GDM1 (cell line): ENCODE measurements around the gene FASTKD3.

Source experiments
- DNase-seq: peaks from one replicate; lab custom pipeline; 2025; lab: John Stamatoyannopoulos, UW

FASTKD3 gene

DNA sequence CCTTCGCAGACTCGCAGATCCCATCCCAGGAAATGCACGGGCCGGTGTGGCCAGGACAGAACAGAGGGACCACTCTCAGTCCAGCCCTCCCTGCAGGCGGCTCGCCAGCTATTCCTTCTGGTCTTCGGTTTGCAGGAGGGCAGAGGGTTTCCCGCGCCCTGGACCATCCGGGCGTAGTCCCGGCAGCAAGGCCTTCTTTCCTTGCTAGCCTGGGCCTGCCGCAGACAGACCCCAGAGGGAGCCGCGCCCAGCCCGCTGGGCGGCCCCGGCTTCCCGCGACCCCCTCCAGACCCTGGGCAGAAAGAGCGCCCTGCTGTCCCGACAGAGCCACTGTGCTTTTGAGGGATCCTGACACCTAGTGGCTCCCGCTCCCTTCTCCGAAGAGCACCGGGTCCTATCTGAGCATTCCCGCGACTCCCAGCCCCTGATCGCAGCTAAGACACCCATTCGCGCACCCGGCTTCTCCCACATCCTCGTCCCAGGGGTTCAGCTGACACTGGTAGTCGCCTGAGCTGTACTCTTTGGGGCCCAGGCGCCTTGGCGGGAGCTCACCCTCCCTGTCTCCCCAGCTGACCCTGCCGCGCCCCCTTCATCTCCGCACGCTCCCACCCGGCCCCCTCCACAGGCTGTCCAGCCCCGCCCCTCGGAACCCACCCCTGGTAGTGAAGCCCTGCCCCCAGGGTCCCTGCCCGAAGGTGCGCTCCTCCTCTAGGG is 19.0 kb downstream of the FASTKD3 start:
- no peak for DNase-seq

DNA sequence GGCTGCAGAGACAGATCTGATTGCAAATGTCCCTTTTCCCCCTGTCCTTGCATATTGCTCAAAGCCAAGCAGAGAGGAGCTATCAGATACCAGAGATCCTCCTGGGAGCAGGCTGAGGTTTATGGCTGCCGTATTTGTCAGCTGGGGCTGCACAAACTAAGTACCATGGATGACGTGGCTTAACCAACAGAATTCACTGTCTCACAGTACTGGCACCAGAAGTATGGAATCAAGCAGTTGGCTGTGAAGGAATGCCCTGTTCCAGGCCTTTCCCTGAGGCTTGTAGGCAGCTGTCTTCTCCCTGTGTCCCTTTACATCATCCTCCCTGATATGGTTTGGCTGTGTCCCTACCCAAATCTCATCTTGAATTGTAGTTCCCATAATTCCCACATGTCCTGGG is 20.5 kb downstream of the FASTKD3 start:
- no peak for DNase-seq

DNA sequence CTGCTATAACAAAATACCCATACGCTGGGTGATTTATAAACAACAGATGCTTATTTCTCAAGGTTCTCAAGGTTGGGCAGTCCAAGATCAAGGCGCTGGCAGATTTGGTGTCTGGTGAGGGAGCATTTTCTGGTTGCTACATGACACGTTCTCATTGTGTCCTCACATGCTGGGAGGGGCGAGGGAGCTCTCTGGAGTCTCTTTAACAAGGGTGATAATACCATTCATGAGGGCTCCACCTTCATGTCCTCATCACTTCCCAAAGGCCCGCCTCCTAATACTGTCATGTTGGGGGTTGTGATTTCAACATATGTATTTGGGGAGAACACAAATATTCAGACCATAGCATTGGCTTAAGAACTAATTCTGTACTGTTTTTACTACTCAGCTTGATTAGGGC is 22.5 kb downstream of the FASTKD3 start:
- DNase-seq: no peak

DNA sequence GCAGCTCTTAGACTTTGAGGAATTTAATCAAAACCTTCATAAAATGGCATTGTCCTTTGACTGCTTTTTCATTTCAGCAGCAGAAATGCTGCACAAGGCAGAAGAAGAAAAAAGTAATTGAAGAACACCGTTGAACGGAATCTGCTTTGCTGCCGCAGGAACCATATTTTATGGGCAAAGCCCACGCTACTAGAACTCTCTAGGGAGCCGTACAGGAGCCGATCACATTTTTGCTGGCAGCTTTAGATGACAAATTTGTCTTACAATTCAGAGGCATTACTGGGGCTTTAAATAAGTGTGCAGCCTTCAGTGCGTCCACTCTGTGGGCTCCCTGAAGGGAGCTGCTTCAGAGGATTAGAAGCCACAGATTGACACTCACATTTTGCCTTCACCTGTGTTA is 23.3 kb downstream of the FASTKD3 start:
- no peak for DNase-seq

DNA sequence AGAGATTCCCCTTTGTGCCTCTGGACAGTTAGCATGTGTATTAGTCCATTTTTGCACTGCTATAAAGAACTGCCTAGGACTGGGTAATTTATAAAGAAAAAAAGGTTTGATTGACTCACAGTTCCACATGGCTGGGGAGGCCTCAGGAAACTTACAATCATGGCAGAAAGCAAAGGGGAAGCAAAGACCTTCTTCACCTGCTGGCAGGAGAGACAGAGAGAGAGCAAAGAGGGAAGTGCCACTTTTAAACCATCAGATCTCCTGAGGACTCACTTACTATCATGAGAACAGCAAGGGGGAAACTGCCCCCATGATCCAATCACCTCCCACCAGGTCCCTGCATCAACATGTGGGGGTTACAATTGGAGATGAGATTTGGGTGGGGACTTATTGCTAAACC is 23.9 kb downstream of the FASTKD3 start:
- DNase-seq: no peak

DNA sequence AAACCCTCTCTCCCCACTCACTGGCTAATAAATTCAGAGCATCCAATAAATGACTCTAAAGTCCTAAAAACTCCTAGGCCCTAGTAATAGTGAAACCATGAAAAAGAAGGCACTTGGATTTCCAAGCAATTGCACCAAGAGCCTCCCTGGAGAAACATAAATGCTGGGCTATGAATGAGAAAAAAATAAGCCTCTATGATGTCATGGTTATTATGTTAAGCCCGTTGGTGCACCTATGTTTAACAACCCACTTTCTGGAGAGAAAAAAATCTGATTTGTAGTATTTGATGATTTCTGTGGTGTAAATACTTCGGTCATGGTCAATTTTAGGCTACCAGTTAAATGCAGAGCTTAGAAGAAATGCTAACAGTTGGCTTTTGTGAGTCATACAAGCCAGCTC is 26.3 kb downstream of the FASTKD3 start:
- no peak for DNase-seq

DNA sequence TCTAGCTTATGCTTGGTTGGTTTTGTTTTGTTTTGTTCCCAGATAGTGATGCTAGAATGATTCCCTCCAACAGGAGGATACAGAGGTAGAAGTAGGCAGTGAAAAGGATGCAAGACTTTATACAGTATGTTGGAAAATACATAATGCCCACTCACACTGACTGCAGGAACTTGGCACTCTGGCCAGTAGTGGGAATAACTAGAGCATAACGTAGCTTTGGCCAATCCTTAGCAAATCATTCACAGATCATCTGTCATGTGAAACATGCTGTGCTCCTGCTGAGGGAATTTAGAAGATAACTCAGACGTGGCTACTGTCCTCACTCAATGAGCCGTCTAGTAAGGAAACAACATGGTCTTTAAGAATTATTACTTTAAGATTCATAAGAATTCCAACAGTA is 31.4 kb downstream of the FASTKD3 start:
- DNase-seq: no peak

DNA sequence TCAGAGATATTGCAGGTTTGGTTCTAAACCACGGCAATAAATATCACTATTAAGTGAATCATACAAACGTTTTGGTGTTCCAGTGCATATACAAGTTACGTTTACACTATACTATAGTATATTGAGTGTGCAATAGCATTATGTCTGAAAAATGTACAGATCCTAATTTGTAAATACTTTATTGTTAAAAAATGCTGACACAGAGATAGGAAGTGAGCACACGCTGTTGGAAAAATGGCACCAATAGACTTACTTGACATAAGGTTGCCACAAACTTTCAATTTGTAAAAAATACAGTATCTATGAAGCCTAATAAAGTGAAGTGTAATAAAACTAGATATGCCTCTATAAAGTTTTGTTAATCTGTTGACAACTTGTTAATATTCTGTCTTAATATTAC is 33.8 kb downstream of the FASTKD3 start:
- DNase-seq: no peak

DNA sequence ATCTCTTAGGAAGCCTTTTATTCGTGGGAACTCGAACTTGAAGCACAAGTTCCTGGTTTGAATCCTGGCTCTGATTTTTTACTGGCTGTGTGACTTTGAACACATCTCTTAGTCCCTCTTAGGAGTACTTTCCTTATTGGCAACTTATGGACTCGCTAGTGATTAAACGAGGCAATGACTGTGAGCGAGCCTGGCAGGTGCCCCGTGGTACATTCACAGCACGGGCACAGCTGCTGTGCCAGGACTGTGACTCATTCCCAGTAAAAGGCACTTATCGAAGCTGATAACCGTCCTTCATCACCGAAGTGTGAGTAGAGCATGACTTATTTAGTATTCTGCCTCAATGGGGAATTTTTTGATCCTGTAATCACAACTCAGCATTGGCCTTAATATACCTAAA is 40.6 kb downstream of the FASTKD3 start:
- no peak for DNase-seq

DNA sequence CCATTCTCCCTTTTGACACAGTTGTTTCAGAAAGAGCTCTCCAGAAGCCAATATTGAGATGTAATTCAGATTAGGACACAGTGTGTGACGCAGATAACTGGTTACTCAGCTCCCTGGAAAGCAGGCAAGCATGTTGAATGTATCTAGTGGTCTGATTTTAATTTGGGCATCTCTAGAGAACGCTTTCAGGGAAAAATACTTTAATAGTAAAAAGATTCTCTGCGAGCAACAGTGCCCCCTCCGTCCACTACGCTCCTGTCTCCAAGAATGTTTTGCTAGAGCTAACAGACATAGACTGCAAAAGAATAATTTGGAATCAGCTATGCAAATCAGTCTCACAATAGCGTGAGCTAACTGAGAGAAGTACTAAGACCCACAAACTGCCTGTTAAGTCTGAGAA is 41.2 kb downstream of the FASTKD3 start:
- no peak for DNase-seq

DNA sequence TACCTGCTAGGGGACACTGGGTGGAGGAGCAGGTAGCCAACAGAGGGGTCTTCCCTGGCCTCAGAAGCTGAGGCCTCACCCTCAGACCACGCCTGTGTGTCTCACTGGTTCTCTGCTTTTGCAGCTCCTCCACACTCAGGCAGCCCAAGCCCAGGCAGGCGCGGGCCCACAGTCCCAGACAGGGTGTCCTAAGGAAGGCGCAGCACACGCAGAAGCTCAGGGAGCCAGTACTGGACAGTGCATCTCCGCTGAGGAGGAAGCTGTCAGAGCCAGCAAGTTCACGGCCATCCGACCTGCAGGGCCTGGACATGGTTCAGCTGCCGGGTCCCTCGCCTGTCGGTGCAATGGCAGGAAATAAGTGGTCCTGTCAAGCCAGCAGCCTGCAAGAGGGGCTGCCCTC is 43.2 kb downstream of the FASTKD3 start:
- DNase-seq: no peak

DNA sequence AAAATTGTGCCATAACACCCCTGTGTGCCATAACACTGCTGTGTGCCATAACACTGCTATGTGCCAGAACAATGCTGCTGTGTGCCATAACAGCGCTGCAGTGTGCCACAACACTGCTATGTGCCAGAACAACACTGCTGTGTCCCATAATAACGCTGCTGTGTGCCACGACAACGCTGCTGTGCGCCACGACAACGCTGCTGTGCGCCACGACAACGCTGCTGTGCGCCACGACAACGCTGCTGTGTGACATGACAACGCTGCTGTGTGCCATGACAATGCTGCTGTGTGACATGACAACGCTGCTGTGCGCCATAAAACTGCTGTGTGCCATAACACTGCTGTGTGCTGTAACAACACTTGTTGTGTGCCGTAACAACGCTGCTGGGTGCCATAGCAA is 43.8 kb downstream of the FASTKD3 start:
- DNase-seq: no peak

DNA sequence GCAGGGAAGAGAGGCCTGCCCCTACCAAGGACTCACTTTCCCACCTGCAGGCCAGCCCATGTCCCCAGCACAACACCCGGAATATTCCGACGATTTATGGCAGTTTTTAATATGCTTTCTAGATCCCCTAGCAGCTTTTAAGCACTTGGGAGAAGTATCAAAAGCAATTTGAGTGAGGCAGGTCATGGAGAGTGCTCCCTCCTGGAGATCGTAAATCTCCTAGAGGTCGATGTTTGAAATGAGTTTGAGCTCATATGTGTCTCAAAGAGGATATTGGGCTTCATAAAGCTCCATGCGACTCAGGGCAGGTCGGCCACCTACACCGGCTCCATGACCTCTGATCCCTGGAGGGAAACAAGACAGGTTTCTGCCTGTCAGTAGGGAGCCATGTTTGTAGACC is 45.2 kb downstream of the FASTKD3 start:
- no peak for DNase-seq

DNA sequence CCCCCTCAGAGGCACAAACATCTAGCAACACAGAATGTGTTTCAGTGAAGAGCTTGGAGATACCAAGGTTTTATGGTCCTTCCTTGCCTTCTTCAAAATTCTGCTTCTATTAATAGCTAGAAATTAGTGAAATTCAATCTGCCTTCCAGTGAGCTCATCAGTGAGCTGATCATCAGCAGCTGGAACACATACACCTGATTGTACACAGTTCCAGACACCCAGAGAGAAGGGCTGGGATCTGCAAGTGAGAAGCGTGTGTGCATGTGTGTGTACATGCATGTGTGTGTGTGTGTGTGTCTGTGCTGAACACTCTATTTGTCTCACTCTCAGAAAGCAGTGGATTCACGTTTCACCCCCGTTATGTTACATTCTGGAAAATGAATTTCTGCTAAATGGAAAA is 46.4 kb downstream of the FASTKD3 start:
- DNase-seq: no peak

DNA sequence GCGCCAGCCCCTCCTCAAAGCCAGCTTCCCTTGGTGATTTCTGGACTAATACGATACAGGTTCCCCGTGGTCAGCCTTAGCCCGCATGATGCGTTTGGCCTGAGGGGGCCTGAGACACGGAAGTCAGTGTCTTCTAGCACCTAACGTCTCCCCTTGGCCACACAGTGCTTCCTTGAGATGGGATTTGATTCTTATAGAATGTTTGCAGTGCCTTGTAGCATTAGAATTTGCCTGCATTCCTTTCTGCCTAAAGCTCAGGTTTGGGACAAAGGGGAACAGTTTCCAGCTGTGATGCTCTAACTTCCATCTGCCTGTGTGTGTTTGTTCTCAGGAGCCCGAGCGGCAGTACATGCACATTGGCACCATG is 52.3 kb downstream of the FASTKD3 start:
- no peak for DNase-seq

DNA sequence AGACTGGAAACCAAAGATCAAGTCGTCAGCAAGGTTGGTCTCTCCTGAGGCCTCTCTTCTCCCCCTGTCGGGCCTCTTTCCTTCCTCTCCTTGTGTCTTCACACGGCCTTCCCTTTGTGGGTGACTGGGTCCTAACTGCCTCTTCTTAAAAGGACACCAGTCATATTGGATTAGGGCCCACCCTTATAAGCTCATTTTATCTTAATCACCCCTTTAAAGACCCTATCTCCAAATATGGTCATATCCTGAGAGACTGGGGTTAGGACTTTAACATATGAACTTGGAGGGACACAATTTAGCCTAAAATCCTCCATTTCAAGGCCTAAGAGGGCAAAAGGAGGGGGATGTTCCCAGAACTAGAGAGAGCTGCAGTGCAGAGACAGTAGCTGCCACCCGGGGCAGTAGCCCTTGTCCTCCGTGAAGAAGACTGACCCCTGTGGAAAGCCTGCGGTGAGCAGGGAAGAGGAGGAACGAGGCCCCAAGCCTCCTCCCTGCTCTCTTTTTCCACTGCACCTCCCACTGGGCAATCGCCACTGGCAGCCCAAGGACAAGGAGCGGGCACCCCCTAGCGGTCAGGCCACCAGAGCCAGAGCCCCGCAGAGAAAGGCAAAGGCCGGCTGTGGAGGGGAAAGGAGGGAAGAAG is 52.8 kb downstream of the FASTKD3 start:
- peak; percentile 64 for DNase-seq

DNA sequence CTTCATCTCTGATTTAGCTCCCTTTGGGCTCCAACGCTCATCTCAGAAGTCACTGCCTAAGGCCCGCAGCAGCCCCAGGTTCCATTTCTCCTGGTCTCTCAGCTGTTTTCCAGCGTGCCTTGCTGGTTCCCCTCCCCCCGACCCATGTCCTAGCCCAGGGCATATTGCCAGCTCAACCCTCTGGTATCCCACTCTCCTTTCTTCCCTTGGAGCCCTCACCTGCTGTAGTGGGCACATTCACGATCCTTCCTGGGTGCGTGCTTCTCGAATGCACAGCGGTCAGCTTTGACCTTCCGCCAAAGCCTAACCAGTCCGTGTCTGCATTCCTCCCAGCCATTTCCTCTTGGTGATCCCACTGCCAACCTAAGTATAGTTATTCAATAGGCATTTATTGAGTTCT is 54.0 kb downstream of the FASTKD3 start:
- DNase-seq: no peak

DNA sequence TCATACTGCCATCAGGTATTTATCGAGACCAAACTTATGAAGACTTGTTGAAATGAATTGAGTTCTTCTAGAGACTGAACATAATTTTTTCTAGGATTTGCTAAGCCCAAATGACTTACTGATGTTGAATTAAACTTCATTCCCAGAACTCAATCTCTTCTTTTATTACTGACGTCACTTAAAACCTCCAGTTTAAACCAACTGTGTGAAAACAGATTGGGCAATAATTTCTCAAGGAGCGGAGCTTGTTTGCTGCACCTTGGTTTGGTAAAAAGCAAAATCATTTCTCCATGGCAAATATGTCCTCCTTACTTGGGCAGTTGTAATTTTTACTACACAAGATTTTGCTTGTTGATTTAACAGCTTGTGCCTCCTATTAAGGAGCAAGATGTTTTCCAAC is 55.3 kb downstream of the FASTKD3 start:
- no peak for DNase-seq

DNA sequence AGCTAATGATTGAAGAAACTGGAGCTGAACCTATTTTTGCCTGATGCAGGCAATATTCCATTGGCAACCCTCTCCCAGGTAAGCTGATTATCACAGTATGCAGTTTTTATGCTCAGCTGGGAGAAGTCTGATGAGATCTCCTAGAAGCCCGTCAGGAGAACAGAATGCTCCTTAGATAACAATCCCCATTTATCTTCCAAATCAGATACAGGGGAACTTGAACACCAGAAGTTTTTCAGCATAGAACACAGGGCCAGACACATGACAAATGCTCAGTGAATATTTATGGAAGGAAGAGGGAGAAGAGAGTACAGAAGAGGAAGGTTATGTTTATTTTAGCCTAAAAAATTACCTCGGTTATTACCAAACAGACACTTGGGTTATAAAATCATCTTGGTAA is 55.8 kb downstream of the FASTKD3 start:
- DNase-seq: no peak

DNA sequence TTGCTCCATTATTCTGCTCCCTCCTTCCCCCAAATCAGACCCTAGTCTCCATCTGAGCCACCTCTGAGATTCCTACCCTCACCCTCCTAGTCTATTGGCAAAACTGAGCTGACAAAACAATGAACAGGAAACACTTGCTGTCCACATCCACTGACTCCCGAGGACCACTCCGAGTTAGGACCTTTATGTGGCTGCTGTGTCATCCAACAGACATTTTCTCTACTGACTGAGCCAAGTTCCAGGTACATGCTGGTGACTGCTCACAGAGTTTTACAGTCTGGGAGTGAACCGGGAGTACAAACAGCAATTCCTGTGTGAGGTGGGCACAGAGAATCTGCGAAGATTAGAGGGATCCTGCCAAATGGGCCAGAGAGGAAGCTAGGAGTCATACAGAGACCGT is 57.1 kb downstream of the FASTKD3 start:
- no peak for DNase-seq
